Kidney epithelial cell (primary cell): ENCODE data around the gene MRPS15. TPM values are rescaled to one million over a fixed set of nuclear protein-coding genes. Genes with fewer than 3 reads are reported as not detected.

Experiments
- DNase-seq: peaks from one replicate; pipeline ENCODE4 v3.0.0-alpha.2; 2010; ENCODE audit warnings: low read depth
- H3K27me3 ChIP-seq: 2 replicates; pipeline ENCODE4 v1.6.0; 2011; ENCODE audit warnings: low read length; ENCODE audit not compliant: control insufficient read depth, insufficient read depth
- H3K36me3 ChIP-seq: 2 replicates; pipeline ENCODE4 v1.5.1; 2011; ENCODE audit warnings: low read length; ENCODE audit not compliant: control insufficient read depth, insufficient read depth
- H3K4me3 ChIP-seq: 2 replicates; pipeline ENCODE4 v1.5.1; 2011; ENCODE audit warnings: low read depth, mild to moderate bottlenecking, control low read depth, low read length
- total RNA-seq: library from RNA; depleted of rRNA; stranded (reverse); fragments of >200 nt; gene quantifications from 2 replicates; pipeline ENCODE4 v1.2.3, GENCODE V29; 2015
- TF ChIP-seq, protein P1 (sequence below): IDR thresholded peaks from 2 replicates; pipeline ENCODE4 v1.5.1; 2011; ENCODE audit warnings: mild to moderate bottlenecking, moderate library complexity, low read length, control low read depth, inconsistent platforms; ENCODE audit not compliant: insufficient read depth, poor library complexity, severe bottlenecking

MRPS15 gene
- total RNA-seq, 1 donor from 2014 or later = 121 TPM

- DNase-seq = no peak
- H3K4me3 ChIP-seq = no peak overlapping the region
- TF ChIP-seq, protein P1, sequence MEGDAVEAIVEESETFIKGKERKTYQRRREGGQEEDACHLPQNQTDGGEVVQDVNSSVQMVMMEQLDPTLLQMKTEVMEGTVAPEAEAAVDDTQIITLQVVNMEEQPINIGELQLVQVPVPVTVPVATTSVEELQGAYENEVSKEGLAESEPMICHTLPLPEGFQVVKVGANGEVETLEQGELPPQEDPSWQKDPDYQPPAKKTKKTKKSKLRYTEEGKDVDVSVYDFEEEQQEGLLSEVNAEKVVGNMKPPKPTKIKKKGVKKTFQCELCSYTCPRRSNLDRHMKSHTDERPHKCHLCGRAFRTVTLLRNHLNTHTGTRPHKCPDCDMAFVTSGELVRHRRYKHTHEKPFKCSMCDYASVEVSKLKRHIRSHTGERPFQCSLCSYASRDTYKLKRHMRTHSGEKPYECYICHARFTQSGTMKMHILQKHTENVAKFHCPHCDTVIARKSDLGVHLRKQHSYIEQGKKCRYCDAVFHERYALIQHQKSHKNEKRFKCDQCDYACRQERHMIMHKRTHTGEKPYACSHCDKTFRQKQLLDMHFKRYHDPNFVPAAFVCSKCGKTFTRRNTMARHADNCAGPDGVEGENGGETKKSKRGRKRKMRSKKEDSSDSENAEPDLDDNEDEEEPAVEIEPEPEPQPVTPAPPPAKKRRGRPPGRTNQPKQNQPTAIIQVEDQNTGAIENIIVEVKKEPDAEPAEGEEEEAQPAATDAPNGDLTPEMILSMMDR = no peak
- no peaks in the 10 kb centered on the region for H3K36me3 ChIP-seq
- peaks cover 12% of the 10 kb centered on the region for H3K27me3 ChIP-seq
These were observed 11.2 kb upstream of the MRPS15 start for GRCh38 chr1:36475341-36475740.

GRCh38 chr1:36472656-36473055, 8.5 kb upstream of the MRPS15 start:
- TF ChIP-seq, protein P1 = no peak

GRCh38 chr1:36471830-36472641, 7.9 kb upstream of the MRPS15 start:
- TF ChIP-seq, protein P1 = no peak
- Histone ChIP-seq H3K4me3 (no peak overlapping the region), H3K36me3 (no peaks in the 10 kb centered on the region), H3K27me3 (peaks cover 9% of the 10 kb centered on the region)
- no peak for DNase-seq

More at GRCh38 chr1:36472656-36473055, 8.5 kb upstream of the MRPS15 start:
- no peak overlapping the region for H3K4me3 ChIP-seq
- H3K36me3 ChIP-seq = no peaks in the 10 kb centered on the region
- no peak for DNase-seq
- peaks cover 9% of the 10 kb centered on the region for H3K27me3 ChIP-seq

- Histone ChIP-seq H3K4me3 (no peak overlapping the region), H3K36me3 (no peaks in the 10 kb centered on the region), H3K27me3 (peaks cover 7% of the 10 kb centered on the region)
- TF ChIP-seq, protein P1 = no peak
- DNase-seq = no peak
These were observed 5.0 kb upstream of the MRPS15 start for GRCh38 chr1:36469163-36469562.

- Histone ChIP-seq H3K27me3 (peaks cover 7% of the 10 kb centered on the region), H3K36me3 (no peaks in the 10 kb centered on the region), H3K4me3 (no peak overlapping the region)
- DNase-seq = no peak
- TF ChIP-seq, protein P1 = no peak
These were observed 3.7 kb upstream of the MRPS15 start for GRCh38 chr1:36467700-36468455.
